ENCODE data around the gene ZNF524.
"Not testable (repeated sequence)": the region's sequence is repeated elsewhere in the genome, so short reads cannot be mapped to it uniquely, and the experiment has no call there.

ZNF524 gene

GRCh38 chr19:55599842-55600661 is at the start of gene ZNF524:
TSS of gene ZNF524 (plus strand) at chr19:55600288. CDS start at chr19:55602113, 1,825 bp downstream.
- Mint-ChIP-seq H3K9me3 (no peaks in the 10 kb centered on the region), H3K36me3 (peaks cover 18% of the 10 kb centered on the region), H3K27ac (peak within 1 kb of the TSS; percentile 100)

GRCh38 chr19:55550321-55550650 is 49.8 kb upstream of the ZNF524 start:
- Mint-ChIP-seq H3K4me1 (no peaks in the 10 kb centered on the region), H3K27ac (no peak overlapping the region), H3K4me3 (no peak overlapping the region), H3K36me3 (no peaks in the 10 kb centered on the region), H3K27me3 (peaks cover 6% of the 10 kb centered on the region), H3K9me3 (no peaks in the 10 kb centered on the region)

More at GRCh38 chr19:55599842-55600661, at the start of gene ZNF524:
- Mint-ChIP-seq H3K4me1 (peaks cover 36% of the 10 kb centered on the region), H3K4me3 (peak within 1 kb of the TSS; percentile 97), H3K27me3 (no peaks in the 10 kb centered on the region)

GRCh38 chr19:55552206-55552605 is 47.9 kb upstream of the ZNF524 start:
- Mint-ChIP-seq H3K9me3 (no peaks in the 10 kb centered on the region), H3K4me1 (no peaks in the 10 kb centered on the region), H3K27ac (no peak overlapping the region), H3K36me3 (no peaks in the 10 kb centered on the region), H3K4me3 (no peak overlapping the region), H3K27me3 (peaks cover 4% of the 10 kb centered on the region)

- no peaks in the 10 kb centered on the region for H3K36me3 Mint-ChIP-seq
These were observed 47.5 kb upstream of the ZNF524 start for GRCh38 chr19:55552620-55553019.

GRCh38 chr19:55553217-55554182 is 46.6 kb upstream of the ZNF524 start:
- no peak overlapping the region for H3K4me3 Mint-ChIP-seq
- H3K36me3 Mint-ChIP-seq = no peaks in the 10 kb centered on the region
- peaks cover 3% of the 10 kb centered on the region for H3K27me3 Mint-ChIP-seq
- no peaks in the 10 kb centered on the region for H3K4me1 Mint-ChIP-seq
- no peak overlapping the region for H3K27ac Mint-ChIP-seq
- H3K9me3 Mint-ChIP-seq = no peaks in the 10 kb centered on the region

More at GRCh38 chr19:55552620-55553019, 47.5 kb upstream of the ZNF524 start:
- Mint-ChIP-seq H3K4me1 (no peaks in the 10 kb centered on the region), H3K27ac (no peak overlapping the region), H3K4me3 (no peak overlapping the region), H3K27me3 (peaks cover 3% of the 10 kb centered on the region), H3K9me3 (no peaks in the 10 kb centered on the region)

GRCh38 chr19:55554302-55554701 is 45.8 kb upstream of the ZNF524 start:
- H3K27ac Mint-ChIP-seq = no peak overlapping the region
- H3K4me3 Mint-ChIP-seq = no peak overlapping the region
- no peaks in the 10 kb centered on the region for H3K9me3 Mint-ChIP-seq
- H3K36me3 Mint-ChIP-seq = no peaks in the 10 kb centered on the region
- H3K4me1 Mint-ChIP-seq = no peaks in the 10 kb centered on the region
- H3K27me3 Mint-ChIP-seq = peaks cover 3% of the 10 kb centered on the region

- no peaks in the 10 kb centered on the region for H3K36me3 Mint-ChIP-seq
- H3K27ac Mint-ChIP-seq = no peak overlapping the region
- H3K4me3 Mint-ChIP-seq = no peak overlapping the region
- H3K27me3 Mint-ChIP-seq = no peaks in the 10 kb centered on the region
- H3K4me1 Mint-ChIP-seq = no peaks in the 10 kb centered on the region
- H3K9me3 Mint-ChIP-seq = no peaks in the 10 kb centered on the region
These were observed 45.3 kb upstream of the ZNF524 start for GRCh38 chr19:55554741-55555152.

GRCh38 chr19:55559684-55560083 is 40.4 kb upstream of the ZNF524 start:
- Mint-ChIP-seq H3K27me3 (no peaks in the 10 kb centered on the region), H3K4me3 (no peak overlapping the region), H3K36me3 (no peaks in the 10 kb centered on the region), H3K27ac (no peak overlapping the region), H3K9me3 (no peaks in the 10 kb centered on the region), H3K4me1 (no peaks in the 10 kb centered on the region)

GRCh38 chr19:55563261-55563690 is 36.8 kb upstream of the ZNF524 start:
- Mint-ChIP-seq H3K27me3 (peaks cover 2% of the 10 kb centered on the region), H3K4me1 (no peaks in the 10 kb centered on the region), H3K9me3 (no peaks in the 10 kb centered on the region), H3K27ac (no peak overlapping the region), H3K36me3 (no peaks in the 10 kb centered on the region), H3K4me3 (no peak overlapping the region)

- H3K9me3 Mint-ChIP-seq = no peaks in the 10 kb centered on the region
- peaks cover 2% of the 10 kb centered on the region for H3K27me3 Mint-ChIP-seq
- H3K4me3 Mint-ChIP-seq = no peak overlapping the region
- no peaks in the 10 kb centered on the region for H3K4me1 Mint-ChIP-seq
- no peaks in the 10 kb centered on the region for H3K36me3 Mint-ChIP-seq
- H3K27ac Mint-ChIP-seq = no peak overlapping the region
These were observed 33.3 kb upstream of the ZNF524 start for GRCh38 chr19:55566823-55567222.

- H3K27ac Mint-ChIP-seq = no peak overlapping the region
- H3K36me3 Mint-ChIP-seq = no peaks in the 10 kb centered on the region
- H3K4me3 Mint-ChIP-seq = no peak overlapping the region
- H3K9me3 Mint-ChIP-seq = no peaks in the 10 kb centered on the region
- H3K27me3 Mint-ChIP-seq = peaks cover 2% of the 10 kb centered on the region
- H3K4me1 Mint-ChIP-seq = no peaks in the 10 kb centered on the region
These were observed 32.3 kb upstream of the ZNF524 start for GRCh38 chr19:55567708-55568328.

GRCh38 chr19:55569477-55569876 is 30.6 kb upstream of the ZNF524 start:
- H3K9me3 Mint-ChIP-seq, H3K4me3 Mint-ChIP-seq: not testable (repeated sequence)

GRCh38 chr19:55573929-55574328 is 26.2 kb upstream of the ZNF524 start:
- not testable (repeated sequence) for H3K4me3 Mint-ChIP-seq, H3K4me1 Mint-ChIP-seq, H3K27ac Mint-ChIP-seq, H3K9me3 Mint-ChIP-seq, H3K36me3 Mint-ChIP-seq, H3K27me3 Mint-ChIP-seq

More at GRCh38 chr19:55569477-55569876, 30.6 kb upstream of the ZNF524 start:
- H3K27ac Mint-ChIP-seq, H3K27me3 Mint-ChIP-seq, H3K36me3 Mint-ChIP-seq, H3K4me1 Mint-ChIP-seq: not testable (repeated sequence)

GRCh38 chr19:55576746-55577145 is 23.3 kb upstream of the ZNF524 start:
- Mint-ChIP-seq H3K9me3 (no peaks in the 10 kb centered on the region), H3K4me1 (peaks cover 14% of the 10 kb centered on the region), H3K36me3 (peaks cover 12% of the 10 kb centered on the region), H3K4me3 (peak overlapping the region; percentile 51), H3K27ac (no peak overlapping the region), H3K27me3 (no peaks in the 10 kb centered on the region)

- Mint-ChIP-seq H3K36me3 (peaks cover 12% of the 10 kb centered on the region), H3K27ac (no peak overlapping the region), H3K9me3 (no peaks in the 10 kb centered on the region), H3K4me3 (no peak overlapping the region), H3K27me3 (no peaks in the 10 kb centered on the region), H3K4me1 (peaks cover 19% of the 10 kb centered on the region)
These were observed 21.9 kb upstream of the ZNF524 start for GRCh38 chr19:55578031-55578760.

Measured in activated naive CD4-positive, alpha-beta T cell treated with anti-CD3 and anti-CD28 coated beads, Interleukin-2, amount 50 U/mL, for 24 hours (primary cell).